ENCODE results near the gene SERBP1.
"Not testable (repeated sequence)": the region's sequence is repeated elsewhere in the genome, so short reads cannot be mapped to it uniquely, and the experiment has no call there.

SERBP1 gene

DNA sequence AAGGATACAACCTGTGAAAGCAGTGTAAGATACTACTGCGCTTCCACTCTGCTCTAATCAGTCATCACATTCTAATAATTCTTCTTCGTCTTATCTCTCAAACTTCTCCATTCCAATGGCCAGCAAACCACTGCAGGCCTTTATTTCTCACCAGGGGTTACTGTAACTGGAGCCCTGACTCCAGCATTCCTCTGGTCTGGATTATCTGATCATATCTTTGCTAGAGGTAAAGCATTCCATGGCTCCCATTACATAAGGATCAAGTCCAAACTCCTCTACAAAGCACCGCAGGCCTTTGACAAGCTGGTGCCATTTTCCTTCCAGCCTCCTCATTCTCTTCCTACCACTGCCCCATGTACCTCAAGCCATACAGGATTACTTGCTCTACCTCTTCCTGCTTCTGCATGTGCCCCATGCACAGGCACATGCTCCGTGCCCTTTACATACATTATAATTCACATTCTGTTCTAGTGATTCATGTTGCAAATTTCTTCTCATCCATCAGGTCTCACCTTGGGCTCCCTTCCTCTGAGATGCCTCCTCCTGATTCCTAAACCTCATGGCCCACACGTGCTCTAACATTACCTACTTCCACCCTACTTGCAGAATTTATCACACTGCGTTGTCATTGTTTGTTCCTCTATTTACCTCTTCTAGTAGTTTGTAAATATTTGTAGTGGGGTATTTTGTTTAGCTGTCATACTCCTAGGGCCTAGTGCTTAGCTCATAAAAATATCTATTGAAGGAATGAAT lies 9.3 kb upstream of the SERBP1 start:
- DNase-seq = no peak

DNA sequence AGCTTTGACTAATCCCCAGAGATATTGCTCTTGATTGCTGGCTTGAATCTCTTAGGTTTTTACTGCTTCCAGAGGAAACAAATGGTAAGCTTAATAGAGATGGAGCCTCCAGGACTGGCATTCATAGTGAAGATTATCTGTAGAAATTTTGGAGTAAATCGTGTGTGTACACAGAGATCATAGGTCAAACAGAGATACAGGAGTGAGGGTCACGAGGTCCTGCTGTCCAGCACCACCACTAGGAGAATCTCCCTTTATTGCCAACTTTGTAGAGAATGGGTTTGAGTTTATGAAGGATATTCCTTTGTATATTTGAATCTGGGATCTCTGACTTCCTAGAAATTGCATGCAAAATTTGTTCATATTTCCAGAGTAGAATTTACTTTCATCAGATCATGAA lies 7.8 kb upstream of the SERBP1 start:
- no peak for DNase-seq

DNA sequence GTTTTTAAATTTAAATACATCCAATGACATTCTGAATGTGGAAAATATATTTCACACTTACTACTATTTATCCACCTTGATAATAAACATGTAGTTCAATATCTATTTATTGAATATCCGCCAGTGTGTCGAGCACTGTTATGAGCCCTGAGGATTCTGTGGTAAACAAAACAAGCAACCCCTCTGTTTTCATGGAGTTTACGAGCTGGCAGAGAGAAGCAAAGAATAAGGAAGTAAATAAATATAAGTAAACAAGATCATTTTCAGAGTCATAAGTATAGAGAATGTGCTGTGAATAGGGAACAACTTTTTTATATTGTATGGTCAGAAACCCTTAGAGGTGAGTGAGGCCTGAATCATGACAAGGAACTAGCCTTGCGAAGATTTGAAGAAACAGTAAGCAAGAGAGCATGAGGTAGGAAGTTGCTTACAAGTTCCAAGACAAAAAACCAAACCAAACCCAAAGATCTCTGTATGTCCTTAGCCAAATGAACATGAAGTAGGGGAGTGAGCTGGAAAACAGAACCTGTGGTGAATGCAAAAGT lies 6.4 kb upstream of the SERBP1 start:
- DNase-seq = no peak

DNA sequence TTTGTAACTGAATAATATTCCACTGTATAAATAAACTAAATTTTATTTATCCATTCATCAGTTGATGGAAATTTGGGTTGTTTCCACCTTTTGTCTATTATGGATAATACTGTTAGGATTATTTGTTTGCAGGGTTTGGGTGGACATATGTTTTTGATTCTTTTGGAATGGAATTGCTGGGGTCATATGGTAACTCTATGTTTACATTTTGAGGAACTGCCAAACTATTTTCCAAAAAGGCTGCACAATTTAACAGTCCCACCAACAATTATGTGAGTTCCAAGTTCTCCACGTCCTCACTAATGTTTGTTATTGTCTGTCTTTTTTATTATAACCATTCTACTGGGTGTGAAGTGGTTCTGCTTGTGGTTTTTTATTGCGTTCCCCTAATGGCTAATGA lies 4.3 kb upstream of the SERBP1 start:
- DNase-seq = no peak

DNA sequence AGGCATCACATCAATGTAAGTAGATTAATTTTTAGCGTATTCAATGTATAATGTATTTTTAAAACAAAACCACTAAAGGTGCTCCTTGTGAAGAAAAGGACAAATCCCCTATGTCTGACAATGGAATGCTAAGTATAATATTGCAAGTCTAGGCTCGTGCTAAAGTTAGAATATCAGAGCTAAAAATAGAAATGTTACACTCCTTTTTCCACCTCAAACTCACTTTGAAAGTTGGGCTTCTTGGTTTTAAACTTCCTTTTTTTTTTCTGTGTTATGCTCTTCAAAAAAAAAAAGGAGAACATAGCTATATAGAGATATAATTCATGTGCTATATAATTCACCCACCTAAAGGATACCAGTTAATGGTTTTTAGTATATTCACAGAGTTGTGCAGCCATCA lies 3.6 kb upstream of the SERBP1 start:
- no peak for DNase-seq

DNA sequence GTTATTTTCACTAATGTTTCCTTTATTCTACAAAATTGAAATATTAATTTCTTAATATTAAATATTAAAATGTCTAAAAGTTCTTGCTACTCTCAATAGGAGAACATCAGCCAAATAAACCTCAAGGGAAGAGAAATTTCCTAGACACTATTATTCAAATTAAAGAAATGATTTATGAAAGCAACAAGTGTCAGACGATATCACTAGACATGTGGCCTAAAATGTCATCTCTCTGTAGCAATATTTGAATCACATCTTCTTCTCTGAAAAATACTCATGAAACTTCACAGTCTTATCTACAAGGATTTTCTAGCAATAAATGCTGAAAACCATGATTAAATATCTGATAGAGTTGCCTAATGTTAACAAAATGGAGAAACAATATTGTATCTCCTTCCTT lies 2.5 kb upstream of the SERBP1 start:
- DNase-seq = no peak

DNA sequence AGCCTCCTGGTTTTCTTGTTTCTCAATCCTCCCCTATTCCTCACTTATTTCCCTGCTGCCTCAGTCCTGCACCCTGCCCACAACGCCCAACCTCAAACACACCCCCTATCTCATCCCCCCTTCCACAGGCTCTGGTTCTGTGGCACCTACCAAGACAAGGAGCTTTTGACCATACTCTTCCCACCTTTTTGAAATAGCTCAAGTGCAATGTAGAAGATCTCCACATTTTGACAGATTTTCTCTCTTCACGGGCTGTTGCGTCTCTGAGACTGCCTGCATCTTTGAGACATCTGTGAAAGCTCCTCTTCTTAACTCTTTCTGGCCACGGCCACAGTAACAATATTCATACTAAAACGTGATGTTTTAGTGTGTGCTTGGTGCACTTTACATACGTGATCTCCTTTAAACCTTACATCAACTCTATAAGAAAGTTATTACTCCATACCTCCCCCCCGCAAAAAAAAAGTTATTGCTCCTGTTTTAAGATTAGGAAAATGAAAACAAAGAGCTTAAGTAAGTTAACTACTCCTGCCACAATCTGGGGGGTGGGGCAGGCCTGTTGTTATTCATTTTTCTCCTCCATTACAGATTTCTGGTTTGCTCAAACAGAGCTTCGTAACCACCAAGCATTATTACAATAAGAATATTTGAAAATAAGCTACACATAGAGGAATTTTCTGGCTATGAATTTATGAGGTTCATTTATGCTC lies 1.8 kb upstream of the SERBP1 start:
- no peak for DNase-seq

DNA sequence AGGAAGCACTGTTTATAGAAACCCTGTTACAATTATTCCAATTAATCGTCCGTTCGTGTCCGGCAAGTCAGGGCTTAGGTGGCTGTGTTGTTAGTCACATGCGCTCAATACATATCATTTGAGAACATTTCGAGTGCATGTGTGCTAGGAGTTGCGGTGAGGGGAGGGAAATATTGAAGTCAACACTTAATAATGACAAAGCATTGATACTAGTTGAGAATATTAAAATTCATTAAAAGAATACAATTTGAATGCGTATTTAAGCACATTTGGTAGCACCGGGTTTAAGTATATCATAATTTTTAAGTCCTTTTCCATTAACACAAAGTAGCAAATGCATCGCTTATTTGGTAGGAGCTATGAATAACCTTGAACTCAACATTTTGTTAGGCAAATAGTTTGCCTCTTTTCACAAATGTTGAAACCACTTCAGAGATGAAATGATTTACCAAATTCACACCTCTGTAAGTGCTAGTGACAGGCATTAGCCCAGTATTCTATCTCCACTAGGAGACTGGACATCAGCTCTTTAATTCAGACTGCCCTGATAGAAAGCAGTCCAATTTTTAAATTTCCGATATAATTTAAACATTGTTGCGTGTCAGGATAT lies 1.1 kb upstream of the SERBP1 start:
- DNase-seq = peak; percentile 61

DNA sequence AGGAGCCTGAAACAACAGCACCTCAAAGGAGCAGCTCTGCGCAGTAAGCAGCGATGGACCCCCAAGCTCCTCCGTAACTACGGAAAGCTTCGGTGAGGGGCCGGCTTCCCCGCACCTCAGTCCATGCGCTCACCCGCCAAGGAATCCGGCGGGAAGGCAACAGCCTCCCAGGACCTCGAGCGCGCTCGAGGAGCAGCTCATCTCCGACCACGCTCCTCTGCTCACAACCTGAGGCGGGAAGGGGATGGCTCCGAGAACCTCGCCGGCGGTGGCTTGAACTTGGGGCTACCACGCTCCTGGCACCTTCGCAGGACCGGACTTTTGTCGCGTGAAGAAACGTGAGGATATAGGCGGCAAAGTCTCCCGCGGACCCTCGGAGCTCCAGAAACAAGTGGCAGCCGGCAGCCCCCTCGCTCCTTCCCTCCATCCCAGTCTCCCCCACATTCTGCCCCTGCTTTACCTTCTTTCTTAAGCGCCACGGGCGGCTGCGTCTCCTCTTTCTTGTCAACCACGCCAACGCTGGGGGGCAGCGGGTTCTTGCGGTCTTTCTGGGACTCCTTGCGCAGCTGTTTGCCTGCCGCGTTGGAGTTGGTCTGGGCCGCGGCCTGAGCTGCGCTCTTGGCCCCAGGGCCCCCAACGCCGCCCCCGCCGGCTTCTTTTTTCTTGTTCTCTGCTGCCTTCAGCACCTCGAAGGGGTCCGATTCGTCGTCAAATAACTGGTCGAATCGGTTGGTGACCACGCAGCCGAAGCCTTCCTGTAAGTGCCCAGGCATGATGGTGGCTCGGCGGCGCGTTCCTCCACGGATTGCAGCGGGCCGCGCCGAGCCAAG lies 459 bp downstream of the SERBP1 start:
- peak; percentile 40 for DNase-seq

DNA sequence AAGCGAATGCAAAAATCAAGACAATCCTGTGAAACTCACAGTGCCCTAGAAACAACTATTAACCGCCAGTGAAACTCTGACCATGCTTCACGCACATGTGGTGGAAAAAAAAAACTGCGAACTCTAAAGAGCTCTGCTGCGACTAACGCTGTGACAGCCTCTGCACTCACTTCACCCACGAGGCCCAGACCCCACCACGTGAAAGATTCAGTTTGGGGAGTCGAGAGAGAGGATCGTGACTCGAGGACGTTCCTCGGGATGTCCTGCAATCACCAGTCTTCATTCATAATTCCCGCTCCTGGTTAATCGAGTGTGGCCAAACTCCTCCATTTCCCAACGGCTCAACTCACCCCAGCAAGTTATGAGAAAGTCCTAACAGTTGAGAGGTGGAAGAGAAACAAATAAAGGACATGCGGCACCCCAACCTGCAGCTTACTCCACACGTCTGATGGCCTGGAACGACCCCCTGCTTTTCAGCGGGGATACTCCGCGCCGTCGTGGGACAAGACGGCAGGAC lies 1.1 kb downstream of the SERBP1 start:
- DNase-seq = no peak

DNA sequence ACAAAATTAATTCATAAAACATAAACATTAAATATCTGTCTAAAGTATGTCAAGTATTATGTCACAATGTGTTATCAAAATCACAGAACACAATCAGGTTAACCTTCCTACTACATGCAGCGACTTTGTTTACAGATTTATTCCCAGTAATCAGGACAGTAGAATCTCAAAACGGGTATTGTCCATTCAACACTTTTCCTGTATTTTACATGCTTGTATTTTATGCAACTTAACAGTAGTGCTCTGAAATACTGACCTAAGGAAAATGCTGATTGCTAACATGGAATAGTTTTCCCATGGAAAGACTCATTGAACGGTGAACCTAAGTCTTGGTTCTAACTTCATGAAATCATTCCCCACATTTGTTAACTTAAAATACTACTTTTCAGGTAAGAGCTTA lies 2.3 kb downstream of the SERBP1 start:
- no peak for DNase-seq

DNA sequence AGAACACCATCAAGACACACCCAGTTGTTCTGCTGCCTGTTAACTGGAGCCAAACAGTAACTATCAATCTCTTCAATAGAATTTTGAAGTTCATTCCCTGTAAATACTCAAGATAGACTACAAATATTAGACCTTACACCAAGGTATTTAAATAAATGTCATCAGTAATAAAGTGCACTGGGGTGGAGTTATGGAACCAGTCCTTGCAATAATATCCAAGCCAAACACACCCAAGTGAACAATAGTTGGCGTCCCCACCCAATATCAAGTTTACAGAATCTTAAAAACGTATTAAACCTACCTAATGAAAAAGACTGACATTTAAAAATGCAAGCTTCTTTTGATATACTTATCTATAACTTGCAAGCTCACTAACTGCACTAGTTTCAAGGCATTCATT lies 2.7 kb downstream of the SERBP1 start:
- no peak for DNase-seq

DNA sequence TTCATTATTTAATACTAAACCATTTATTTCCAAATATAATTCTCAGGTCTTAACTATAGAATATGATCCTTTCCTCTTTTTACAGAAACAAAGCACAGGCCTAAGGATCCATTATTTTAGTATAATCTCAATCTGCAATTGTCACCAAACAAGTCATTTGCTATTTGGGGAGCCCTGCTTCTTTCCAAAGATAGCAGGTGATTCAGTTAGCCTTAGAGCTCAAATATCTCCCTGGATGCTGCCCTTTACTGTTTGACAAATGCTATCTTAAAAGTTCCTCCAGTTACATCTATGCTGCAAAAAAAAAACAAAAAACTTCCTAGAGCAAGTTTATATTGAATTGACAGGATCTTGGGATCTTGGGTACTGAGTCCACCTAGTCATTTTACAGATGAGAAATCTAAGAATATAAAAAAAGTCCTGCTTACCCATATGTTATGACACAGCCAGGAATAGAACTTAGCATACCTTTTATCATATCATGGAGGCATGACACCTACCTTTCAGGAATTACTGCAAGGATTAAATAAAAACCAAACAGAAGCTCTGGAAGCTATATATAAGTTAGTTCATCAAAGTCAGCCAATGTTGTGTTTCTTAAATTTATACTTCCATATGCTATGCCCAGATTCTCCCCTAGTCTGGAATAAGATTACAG lies 9.2 kb downstream of the SERBP1 start:
- no peak for DNase-seq

DNA sequence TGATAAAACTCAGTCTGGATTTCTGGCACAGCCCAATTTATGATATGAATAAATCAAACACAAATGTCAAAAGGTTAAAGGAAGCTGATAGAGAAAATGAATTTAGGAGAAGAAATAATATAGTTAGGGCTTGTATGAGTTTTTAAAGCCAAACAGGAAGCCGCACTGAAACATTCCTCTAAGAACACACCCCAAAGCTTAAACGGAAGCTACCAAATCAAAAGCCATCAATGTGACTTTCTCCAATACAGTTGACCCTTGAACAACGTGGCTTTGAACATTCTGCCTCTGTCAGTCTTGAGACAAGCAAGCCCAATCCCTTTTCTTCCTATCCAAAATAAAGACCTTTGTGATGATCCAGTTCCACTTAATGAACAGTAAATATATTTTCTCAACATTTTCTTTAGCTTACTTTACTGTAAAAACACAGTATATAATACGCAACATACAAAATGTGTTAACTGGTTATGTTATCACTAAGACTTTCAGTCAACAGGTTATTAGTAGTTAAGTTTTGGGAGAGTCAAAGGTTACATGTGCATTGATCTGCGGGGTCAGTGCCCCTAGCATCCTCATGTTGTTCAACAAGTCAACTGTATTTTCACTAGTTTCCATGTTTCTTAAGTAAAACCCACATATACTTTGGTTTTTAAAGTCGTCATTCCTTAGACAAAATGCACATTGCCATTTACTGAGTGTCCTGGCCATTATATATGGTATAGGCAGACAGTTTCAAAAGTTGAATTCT lies 11.2 kb downstream of the SERBP1 start:
- DNase-seq = no peak

DNA sequence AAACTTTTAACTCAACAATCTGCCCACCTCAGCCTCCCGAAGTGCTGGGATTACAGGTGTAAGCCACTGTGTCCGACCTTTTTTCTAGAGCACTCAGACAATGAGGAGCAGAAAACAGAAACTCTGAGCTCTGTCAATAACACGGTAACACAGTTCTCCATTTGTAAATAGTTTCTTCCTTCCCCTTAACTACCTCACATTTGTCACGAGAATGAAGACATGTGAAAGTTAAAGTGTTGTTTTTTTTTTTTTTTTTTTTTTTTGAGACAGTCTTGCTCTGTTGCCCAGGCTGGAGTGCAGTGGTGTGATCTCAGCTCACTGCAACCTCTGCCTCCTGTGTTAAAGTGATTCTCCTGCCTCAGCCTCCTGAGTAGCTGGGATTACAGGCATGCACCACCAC lies 12.5 kb downstream of the SERBP1 start:
- not testable (repeated sequence) for DNase-seq

DNA sequence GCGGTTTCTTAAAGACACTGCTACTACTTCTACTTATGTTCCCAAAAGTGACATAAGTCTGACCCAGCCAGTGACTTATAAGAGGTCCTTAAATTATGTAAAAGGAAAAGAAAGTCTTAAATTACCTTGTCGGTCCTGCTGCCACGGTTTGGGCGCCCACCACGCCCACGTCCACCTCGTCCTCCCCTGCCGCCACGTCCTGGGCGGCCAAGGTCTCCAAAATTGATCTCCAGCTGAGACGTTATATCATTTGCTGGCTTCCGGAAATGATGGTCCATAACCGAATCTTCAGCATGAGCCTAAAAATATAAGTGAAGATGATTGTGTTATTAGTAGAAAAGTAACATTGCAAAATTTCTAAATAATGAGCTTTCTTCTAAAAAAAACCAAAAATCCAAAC lies 15.2 kb downstream of the SERBP1 start:
- DNase-seq = no peak

DNA sequence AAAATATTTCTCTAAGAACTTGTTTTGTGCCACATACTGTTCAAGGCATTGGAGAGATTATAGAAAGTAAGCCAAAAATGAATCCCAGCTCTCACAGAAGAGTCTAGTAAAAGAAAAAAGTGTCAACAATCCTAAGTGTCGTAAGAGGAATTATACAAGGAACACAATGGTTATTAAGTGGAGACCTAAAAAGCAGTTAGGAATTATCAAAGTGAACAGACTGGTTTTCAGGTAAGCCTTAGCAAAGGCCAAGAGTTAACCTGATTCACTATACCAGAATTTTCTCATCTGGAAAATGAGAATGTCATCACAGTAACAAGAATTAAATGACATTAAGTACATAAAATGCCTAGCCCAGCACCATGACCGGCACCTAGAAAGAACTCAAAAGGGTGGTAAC lies 15.6 kb downstream of the SERBP1 start:
- DNase-seq = no peak

DNA sequence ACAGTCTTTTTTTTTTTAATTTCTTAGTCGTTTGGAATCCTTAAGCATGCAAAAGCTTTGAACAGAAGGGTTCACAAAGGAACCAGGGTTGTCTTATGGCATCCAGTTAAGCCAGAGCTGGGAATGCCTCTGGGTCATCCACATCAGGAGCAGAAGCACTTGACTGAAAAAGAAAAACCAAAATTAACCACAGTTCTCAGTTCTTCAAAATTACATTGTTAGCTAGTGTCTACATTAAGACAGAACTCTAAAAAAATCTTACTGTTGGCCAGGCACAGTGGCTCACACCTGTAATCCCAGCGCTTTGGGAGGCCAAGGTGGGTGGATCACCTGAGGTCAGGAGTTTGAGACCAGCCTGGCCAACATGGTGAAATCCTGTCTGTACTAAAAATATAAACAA lies 17.1 kb downstream of the SERBP1 start:
- not testable (repeated sequence) for DNase-seq

DNA sequence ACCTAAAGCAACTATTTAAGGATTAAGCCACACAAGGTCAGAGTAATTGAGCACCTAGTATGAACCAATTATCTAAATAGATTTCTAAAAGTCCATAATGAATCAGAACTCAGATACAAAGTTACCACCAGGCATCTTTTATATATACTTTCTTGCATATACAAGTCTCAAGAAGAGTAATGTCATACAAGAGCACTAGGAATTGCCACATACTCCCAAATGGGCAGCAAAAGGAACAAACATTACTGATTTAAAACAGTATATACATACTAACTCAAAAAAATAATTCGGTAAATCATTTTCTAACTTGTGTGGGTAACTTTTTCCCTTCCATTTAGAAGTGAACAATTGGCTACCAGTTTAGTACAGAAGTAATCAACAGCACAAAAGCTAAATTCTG lies 22.1 kb downstream of the SERBP1 start:
- DNase-seq = no peak

DNA sequence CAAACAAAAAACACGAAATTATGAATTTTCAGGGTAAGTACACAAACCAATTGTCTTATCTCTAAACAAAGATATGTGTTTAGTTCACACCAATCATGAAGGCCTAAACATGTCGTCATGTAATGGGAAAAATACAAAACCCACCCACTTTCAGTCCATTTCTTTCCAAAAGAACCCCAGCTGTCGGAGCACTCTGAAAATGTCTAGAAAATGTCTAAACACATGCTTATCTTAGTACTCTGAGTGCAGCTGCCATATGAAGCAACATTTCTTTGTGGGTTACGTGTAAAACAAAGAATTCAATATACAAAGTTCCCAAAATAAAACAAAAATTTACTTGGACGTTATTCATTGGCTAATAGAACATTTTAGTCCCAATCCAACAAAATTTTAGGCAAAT lies 22.7 kb downstream of the SERBP1 start:
- no peak for DNase-seq

DNA sequence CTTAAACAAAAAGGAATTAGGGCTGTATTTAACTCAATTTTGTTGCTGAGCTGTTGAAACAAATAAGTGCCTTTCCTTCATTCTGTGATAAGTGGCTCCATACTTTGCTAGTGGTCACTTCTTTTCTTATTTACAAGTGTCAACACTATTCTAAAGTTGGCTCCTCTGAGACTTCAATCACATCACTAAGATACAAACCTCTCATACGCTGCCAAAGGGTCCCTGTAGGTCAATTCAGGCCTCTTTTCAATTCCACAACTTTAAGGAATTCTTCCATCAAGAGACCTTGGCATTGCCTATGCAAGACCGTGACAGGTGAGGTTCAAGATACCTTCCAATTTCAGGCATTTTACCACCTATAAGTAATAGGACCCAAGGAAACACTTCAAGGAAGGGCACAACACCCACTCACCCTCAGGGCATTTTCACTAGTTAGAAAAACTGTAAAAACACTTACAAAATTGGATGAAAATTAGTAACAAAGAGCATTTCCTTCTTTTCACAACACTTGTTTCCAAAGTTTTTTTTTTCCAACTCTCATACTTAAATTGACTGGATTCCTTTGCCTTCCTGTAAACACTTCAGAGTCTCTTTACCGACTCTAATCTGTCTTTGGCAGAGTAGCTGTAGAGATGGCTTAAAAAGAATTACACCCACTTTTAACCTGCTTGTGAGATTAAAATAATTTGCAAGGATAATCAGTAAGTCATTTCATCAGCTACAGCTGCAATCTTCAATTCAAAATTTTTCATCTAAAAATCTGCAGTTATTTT lies 24.5 kb downstream of the SERBP1 start:
- no peak for DNase-seq
